ENCODE results near the gene RNU6-1.
A peak's percentile ranks its signal among the peaks of the same experiment; 100 is the strongest.

RNU6-1 gene

DNA sequence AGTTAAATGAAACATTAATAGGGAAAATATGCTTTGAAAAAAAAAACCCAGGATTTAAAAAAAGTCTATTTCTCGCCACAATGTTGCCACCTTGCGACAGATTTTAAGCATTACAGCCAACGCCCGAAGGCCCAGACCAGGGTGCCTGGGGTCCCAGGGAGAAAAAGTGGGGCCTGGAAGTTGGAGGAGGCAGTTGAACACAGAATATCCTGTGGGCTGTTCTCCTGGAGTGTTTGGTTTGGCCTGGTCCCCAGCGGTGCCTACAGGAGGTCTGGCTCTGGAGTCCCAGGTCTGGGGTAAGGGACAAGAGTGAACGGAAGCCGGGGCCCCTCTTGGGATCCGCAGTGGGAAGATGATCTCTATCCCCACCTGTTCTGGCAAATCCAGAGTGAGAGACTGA lies 3.4 kb downstream of the RNU6-1 start:
- peak; percentile 47 for DNase-seq
- in situ Hi-C loops (cut with HindIII; ENCODE audit: low pct_ligation_motif_present, low pct_unique_long_range_greater_than_20kb, low sequenced_read_pairs): no loop called here

DNA sequence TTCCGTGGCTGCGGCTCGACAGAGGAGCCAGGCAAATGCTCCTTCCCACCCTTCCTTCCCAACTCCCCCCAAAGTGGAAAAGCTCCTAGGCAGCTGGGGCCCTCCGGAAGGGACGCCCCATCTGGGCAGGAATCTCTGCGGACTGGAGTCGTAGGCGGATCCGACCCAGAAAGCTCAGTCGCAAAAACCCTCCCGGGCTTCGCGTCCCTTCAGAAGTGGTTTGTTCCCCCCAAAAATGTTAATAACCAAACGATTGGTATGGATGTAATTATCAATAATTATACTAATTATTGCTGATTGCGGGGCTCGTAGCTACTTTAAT lies 3.8 kb downstream of the RNU6-1 start:
- no peak for DNase-seq
- in situ Hi-C loops (cut with HindIII; ENCODE audit: low pct_ligation_motif_present, low pct_unique_long_range_greater_than_20kb, low sequenced_read_pairs): no loop called here

DNA sequence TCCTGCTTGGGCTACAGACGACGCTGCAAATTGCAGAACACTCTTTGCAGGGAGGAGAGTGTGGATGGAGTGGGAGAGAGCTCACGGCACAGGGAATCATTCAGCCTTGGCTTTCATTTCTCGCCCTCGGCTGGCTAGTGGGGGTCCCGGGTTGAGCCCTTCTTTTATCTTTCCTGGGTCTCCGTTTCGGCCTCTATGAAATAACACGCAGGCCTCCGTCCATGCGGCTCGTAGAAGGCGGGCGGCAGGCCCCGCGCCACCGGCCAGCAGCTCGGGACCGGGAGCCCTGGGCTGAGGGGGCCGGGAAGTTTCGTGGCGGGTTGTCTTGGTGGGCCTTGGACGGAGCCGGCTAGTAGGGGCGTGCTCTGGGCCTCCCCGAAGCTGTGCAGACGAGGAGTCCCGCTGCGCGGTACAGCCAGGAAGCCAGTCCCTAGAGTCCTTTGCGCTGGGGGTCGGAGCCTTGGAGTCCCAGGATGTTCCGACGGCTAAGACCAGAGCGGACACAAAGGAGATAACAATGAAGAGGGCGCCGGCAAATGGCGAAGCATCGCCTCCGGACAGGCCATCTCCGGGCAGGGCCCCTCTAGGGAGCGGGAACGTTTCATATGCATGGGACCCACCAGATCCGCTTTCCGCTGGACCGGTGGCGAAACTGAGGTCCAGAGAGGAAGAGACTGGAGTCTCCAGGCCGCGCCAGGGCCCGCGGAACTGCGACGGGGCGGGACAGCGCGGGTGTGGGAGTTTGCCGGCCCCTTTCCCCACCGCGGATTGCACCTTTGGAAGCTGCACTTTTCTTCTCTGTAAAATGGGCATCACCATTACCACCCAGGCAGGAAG lies 4.3 kb downstream of the RNU6-1 start:
- in situ Hi-C loops (cut with HindIII; ENCODE audit: low pct_ligation_motif_present, low pct_unique_long_range_greater_than_20kb, low sequenced_read_pairs): no loop called here
- DNase-seq: no peak

DNA sequence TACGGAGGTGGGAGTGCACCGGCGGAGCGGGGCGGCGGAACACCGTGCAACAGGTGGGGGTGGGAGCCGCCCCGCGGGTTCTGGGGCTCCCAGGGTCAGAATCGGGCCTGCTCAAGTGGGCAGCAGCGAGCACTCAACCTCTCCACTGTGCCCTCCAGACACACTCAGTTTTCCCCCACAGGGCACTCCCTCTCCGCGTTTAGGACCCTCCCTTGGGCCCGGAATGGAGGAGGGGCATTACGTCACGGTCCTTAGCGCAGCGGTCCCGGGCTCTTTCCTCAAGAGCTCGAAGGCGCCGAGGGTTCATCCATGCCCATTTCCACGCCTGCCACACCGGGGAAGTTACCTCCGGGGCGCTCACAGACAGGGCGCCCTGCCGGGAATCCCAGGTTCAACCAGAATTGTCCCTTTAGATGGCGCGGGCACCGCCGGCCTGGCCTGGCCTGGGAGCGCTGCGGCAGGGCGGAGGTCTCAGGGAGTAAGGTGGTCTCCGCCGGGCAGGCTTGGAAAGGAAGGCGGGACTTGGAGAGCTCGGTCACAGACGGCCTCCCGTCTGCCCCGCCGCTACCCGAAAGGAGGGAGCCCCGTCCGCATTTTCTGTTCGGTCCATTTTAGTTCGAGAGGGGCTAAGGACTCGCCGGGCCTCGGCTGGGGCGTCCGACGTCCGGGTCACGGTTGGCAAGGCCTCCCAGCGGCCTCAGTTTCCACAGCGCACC lies 5.1 kb downstream of the RNU6-1 start:
- in situ Hi-C loops (cut with HindIII; ENCODE audit: low pct_ligation_motif_present, low pct_unique_long_range_greater_than_20kb, low sequenced_read_pairs): no loop called here
- DNase-seq: no peak

DNA sequence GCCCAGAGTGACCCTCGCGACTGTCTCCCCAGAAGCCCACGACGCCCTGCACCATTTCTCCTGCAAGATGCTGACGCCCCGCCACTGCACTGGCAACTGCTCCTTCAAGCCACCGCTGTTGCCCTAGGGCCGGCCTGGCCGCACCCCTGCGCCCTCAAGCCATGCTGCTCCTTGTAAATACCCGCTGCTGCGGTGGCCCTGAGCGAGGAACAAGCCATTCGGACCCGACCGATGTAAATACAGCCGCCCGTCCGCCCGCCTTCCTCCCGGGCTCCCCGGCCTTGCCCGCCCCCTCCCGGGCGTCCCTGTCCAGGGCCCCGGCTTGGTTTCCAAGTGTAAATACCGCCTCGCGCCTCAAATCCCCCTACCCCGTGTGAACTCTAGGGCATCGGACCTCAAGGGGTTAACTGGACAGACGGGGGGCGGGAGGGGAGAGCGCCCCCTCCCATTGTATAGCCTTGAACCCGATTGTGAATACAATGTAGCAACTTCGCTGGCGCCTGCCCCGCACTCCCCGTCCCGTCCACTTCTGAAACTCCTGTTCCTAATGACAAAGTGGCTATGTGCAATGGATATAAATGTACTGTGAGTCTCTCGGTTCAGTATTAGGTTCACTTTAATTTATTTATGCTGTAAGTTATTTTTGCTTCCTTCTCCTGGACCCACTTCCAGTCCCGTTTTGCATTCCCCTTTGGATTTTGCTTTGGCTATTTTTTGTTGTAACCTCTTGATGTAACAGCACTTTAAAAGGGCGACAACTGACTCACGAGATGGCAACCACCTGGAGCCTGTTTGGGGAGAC lies 5.9 kb downstream of the RNU6-1 start:
- DNase-seq: peak; percentile 46
- in situ Hi-C loops (cut with HindIII; ENCODE audit: low pct_ligation_motif_present, low pct_unique_long_range_greater_than_20kb, low sequenced_read_pairs): no loop called here

DNA sequence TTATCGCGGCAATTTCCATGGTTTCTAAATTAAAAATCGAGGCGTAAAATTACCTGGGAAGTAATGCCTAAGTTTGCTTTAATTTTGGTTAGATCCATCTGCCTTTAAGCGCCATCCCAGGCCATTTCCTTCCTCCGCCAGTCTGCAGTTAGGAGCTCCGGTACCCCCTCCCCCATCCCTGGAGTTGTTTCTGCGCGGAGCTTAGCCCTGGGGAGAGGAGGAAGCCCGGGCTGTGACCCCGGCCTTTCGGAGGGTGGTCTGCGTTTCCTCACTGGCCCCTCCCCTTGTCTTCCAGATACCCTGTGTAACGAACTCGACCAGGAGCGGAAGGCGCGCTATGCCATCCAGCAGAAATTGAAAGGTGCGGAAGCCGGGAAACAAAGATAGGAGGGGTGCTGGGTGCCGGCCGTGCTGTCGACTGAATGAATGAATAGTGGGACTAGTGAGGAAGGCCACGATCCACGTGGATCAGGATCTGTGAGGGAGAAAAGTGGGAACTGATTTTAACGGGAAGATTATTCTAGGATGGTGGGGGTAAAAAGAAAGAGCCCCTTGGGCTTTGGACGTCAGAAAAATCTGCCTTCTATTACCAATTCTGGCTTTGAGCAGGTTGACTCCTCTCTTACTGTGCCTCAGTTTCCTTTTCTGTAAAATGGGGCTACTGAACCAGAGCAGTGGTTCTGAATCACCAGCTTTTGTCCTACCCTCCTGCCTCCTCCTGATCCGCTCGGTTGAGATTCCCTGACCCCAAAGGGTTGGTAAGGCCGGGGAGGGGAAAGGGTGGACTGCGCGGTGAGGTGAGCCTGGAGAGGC lies 6.7 kb downstream of the RNU6-1 start:
- no peak for DNase-seq
- in situ Hi-C loops (cut with HindIII; ENCODE audit: low pct_ligation_motif_present, low pct_unique_long_range_greater_than_20kb, low sequenced_read_pairs): no loop called here

DNA sequence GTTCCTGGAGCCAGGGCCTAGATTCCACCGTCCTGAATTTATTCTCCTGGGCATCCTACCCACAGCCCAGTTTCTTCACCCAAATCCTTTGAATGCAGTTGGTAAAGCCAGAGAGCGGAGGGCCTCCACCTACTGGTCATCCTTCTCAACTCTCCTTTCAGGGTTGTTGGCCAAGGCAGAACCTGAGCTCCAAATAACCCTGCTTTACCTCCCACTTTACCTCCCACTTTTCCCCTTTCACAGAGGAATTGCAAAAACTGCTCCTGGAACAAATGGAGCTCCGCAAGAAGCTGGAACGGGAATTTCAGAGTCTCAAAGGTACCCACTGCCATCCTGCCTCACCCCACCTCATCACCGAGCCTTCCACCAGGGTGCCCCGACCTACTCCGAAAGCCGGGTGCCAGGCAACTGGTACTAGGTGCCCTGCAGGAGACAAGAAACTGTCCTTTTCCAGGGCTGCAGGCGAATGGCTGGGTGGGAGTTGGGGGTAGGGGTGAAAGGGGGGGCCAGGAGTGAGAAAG lies 7.8 kb downstream of the RNU6-1 start:
- in situ Hi-C loops (cut with HindIII; ENCODE audit: low pct_ligation_motif_present, low pct_unique_long_range_greater_than_20kb, low sequenced_read_pairs): no loop called here
- peak; percentile 53 for DNase-seq

DNA sequence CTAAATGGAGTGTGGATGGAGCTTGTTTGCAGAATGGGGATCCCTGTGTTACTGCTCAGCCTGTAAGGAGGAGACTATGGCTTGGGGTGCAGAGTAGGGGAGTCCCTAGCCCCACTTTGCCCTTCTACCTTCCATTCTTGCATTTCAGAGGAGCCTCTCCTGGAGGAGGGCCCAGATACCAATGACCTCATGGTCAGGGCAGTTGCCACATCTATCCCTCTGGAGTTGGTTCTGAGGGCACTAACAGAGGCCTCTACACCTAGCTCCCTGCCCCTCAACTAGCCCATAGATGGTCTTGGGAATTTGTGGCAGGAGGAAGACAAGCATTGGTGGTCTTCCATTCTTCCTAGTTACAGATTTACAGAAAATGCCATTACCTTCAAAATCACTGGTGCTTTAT lies 8.5 kb downstream of the RNU6-1 start:
- in situ Hi-C loops (cut with HindIII; ENCODE audit: low pct_ligation_motif_present, low pct_unique_long_range_greater_than_20kb, low sequenced_read_pairs): no loop called here

DNA sequence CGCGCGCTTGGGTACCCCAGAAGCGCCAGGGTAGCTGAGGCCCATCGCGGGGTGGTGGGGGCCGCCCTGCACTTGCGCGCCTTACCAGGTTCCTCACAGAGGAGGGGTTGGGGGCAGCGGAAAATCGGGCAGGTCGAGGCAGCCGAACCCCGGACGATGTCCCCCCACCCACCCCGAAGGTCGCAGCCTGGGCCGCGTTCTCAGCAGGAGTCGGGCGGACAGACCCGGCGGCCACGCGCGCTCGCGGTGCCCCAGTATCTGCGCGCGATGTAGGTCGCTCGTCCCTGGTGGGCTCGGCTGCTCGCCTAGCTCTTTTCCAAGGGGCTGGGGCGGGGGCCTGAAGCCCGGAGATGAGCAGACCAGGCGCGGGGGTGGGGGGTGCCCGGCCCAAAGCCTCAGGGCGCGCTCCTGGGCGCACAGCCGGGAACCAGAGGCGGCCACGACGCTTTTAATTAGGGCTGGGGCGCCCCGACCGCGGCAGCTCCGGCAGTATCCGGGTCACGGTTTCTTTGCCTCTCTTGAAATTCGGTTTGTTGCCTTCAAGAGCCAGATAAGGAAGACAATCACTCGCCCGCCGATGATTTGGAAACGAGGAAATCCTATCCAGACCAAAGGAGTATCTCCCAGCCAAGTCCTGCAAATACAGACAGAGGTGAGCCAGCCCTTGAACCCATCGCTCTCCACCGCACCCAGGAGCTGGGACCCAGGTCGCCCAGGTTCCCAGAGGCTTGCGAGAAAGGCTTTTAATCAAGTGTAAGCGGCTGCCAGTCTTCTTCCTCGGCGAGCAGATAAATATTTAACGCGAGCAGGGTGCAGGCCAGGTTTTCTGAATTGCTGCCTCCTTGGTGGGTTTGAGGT lies 10.0 kb downstream of the RNU6-1 start:
- in situ Hi-C loops (cut with HindIII; ENCODE audit: low pct_ligation_motif_present, low pct_unique_long_range_greater_than_20kb, low sequenced_read_pairs): no loop called here
- DNase-seq: no peak

More for the DNA sequence above, 8.5 kb downstream of the RNU6-1 start:
- no peak for DNase-seq

DNA sequence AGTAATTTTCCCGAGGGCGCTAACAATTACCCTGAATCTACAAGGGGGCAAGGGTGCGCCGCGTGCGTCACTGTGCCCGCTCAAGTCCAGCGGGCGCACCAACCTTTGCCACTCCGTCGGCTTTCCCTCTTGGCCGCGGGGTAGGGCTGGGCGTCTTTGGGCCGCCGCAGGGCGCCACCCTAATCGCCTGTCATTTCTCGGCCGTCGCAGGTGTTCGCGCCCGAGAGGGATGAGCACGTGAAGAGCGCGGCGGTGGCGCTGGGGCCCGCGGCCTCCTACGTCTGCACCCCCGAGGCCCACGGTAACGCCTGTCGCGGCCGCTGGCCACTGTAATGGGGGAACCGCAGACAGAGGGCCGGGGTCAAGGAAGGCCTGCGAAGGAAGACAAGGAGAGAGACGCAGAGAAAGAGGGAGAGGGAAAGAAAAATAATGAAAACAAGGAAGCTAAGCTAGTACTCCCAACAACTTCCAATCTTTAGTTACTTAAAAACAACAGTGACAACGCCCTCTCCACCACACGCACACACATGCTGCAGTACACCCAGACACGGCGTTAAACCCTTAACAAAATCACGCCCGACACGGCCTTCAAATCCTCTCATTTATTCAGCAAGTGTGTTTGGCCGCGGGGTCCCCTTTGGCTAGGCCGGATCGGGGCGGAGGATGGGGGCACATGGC lies 10.7 kb downstream of the RNU6-1 start:
- DNase-seq: no peak
- in situ Hi-C loops (cut with HindIII; ENCODE audit: low pct_ligation_motif_present, low pct_unique_long_range_greater_than_20kb, low sequenced_read_pairs): no loop called here

DNA sequence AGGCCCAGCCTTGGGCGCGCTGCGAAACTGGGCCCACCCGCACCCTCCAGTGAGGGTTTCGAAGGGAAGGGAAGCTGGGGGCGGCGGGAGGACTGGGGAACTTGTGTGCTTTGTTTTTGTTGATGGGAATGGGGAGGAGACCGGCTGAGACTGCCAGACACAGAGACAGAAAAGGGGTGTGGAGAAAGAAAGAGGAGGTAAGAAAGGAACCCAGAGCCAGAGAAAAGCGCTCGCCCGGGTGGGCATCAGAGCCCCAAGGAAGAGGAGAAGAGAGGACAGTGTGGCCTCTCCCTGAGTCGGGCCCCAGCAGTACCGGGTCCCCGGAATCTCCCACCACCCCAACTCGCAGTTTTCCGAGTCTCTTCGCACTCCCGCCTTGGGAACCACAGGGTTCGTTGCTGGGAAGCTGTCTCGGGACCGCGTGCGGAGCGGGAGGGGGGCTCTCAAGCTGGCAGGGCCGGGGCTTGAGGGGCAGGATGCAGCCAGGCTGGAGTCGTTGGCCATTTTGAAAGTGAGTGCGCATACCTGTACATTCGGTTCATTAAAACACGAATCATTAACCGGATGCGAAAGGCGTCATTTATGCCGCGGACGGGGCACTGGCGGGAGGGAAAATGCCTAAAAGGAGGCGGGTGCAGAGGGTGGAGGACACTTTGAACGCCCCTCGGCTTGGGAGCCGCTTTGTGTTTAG lies 11.4 kb downstream of the RNU6-1 start:
- no peak for DNase-seq
- in situ Hi-C loops (cut with HindIII; ENCODE audit: low pct_ligation_motif_present, low pct_unique_long_range_greater_than_20kb, low sequenced_read_pairs): no loop called here

DNA sequence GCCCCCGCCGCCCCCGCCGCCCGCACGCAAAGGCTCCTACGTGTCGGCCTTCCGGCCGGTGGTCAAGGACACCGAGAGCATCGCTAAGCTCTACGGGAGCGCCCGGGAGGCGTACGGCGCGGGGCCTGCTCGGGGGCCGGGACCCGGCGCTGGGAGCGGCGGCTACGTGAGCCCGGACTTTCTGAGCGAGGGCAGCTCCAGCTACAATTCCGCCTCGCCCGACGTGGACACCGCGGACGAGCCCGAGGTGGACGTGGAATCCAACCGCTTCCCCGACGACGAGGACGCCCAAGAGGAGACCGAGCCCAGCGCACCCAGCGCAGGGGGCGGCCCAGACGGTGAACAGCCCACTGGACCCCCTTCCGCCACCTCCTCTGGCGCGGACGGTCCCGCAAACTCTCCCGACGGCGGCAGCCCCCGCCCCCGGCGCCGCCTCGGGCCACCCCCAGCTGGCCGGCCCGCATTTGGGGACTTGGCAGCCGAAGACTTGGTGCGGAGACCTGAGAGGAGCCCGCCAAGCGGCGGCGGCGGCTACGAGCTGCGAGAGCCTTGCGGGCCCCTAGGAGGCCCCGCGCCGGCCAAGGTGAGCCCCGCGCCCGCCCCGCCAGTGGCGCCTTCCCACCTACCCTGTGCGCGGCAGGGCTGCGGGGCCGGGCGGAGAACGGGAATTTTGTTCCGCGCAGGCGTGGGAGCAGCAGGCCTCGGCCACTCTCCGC lies 12.1 kb downstream of the RNU6-1 start:
- in situ Hi-C loops (cut with HindIII; ENCODE audit: low pct_ligation_motif_present, low pct_unique_long_range_greater_than_20kb, low sequenced_read_pairs): no loop called here
- DNase-seq: no peak

DNA sequence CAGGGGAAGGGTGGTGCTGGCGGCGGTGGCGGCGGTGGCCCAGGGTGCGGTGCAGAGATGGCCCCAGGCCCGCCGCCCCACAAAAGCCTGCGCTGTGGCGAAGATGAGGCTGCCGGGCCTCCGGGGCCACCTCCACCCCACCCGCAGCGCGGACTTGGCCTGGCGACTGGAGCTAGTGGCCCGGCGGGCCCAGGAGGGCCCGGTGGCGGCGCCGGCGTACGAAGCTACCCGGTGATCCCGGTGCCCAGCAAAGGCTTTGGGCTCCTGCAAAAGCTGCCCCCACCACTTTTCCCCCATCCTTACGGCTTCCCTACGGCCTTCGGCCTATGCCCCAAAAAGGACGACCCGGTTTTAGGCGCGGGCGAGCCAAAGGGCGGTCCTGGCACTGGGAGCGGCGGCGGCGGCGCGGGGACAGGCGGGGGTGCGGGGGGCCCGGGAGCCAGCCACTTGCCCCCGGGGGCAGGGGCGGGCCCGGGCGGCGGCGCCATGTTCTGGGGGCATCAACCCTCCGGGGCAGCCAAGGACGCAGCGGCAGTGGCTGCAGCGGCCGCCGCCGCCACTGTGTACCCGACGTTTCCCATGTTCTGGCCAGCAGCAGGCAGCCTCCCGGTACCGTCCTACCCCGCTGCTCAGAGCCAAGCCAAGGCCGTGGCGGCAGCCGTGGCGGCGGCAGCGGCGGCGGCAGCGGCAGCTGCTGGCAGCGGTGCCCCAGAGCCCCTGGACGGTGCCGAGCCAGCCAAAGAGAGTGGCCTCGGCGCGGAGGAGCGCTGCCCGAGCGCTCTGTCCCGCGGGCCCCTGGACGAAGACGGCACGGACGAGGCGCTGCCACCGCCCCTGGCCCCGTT lies 12.9 kb downstream of the RNU6-1 start:
- DNase-seq: no peak
- in situ Hi-C loops (cut with HindIII; ENCODE audit: low pct_ligation_motif_present, low pct_unique_long_range_greater_than_20kb, low sequenced_read_pairs): no loop called here

DNA sequence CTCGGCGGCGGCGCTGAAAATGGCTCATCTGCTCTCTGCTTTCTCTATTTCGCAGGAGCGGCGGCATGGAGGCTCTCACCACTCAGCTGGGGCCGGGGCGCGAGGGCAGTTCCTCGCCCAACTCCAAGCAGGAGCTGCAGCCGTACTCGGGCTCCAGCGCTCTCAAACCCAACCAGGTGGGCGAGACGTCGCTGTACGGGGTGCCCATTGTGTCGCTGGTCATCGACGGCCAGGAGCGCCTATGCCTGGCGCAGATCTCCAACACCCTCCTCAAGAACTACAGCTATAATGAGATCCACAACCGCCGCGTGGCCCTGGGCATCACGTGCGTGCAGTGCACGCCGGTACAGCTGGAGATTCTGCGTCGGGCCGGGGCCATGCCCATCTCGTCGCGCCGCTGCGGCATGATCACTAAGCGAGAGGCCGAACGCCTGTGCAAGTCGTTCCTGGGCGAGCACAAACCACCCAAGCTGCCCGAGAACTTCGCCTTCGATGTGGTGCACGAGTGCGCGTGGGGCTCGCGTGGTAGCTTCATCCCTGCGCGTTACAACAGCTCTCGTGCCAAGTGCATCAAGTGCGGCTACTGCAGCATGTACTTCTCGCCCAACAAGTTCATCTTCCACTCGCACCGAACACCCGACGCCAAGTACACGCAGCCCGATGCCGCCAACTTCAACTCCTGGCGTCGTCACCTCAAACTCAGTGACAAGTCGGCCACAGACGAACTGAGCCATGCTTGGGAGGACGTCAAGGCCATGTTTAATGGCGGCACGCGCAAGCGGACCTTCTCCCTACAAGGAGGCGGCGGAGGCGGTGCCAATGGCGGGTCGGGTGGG lies 13.7 kb downstream of the RNU6-1 start:
- in situ Hi-C loops (cut with HindIII; ENCODE audit: low pct_ligation_motif_present, low pct_unique_long_range_greater_than_20kb, low sequenced_read_pairs): no loop called here
- DNase-seq: no peak
